Gastrocnemius medialis (tissue), 4 donors: ENCODE data around the gene CARM1.

Experiments used
- CTCF ChIP-seq, 5 experiments: fragments of 450-650 bp in 3 of 5; fragments of 200-600 bp in 2 of 5; sonication (generic) in 2 of 5; IDR thresholded peaks in 4 of 5; conservative IDR thresholded peaks in 1 of 5; 1 replicate in 4 of 5; 2 replicates in 1 of 5; pipeline ENCODE4 v1.5.1; 2016 to 2019; ENCODE audit warnings: antibody characterized with exemption in 5 of 5, mild to moderate bottlenecking in 3 of 5, moderate library complexity in 3 of 5
- POLR2A ChIP-seq, 2 donors: fragments of 450-650 bp; IDR thresholded peaks; one replicate each; pipeline ENCODE4 v1.6.1; 2017; ENCODE audit warnings: antibody characterized with exemption in 2 of 2, mild to moderate bottlenecking in 2 of 2, moderate library complexity in 2 of 2

DNA sequence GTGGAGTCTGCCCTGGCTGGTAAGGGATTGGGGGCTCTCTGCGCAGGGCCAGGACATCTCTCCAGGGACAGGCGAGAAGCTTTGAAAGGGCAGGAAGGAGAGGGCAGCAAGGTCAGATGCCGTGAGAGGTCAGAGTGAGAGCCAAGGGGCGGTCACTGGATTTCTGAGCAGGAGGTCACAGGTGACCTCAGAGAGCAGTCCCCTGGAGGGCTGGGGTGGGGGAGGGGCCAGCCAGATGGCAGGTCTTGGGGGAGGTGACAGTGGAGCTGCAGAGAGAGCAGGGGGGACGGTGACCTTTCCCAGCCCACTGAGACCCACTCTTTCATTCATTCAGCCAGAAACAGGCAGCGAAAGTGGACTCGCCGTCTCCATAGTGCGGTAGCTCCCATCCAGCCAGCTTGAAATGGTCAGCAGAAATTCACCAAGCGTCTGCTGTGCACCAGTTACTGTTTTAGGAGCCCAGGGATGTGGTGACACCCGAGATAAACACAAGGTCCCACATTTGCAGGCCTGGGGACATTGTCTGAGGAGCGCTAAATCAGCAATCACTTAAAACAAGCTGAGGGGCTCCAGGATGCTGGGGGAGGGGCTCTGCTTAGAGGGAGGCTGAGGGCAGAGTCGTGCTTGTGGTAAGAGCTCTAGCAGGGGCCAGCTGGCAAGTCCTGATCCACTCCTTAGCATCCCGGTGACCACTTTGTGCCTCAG, 10.2 kb downstream of the CARM1 start:
- TF ChIP-seq CTCF (IDR thresholded peaks at IDR 0.05 in 4 of 5, conservative IDR thresholded peaks at IDR 0.05 in 1 of 5) (no peak), POLR2A (IDR thresholded peaks at IDR 0.05) (no peak)
